Right atrium auricular region (tissue), 2 donors: ENCODE data around the gene PILRB. TPM values are rescaled to one million over a fixed set of nuclear protein-coding genes. Genes with fewer than 3 reads are reported as not detected.
"Not testable (repeated sequence)": the region's sequence is repeated elsewhere in the genome, so short reads cannot be mapped to it uniquely, and the experiment has no call there.

Experiments
- DNase-seq: peaks from one replicate; pipeline ENCODE4 v3.0.0-alpha.2; 2019; ENCODE audit warnings: low spot score
- H3K27ac ChIP-seq, 2 donors: fragments of 200-600 bp; sonication (generic); 1 replicate in 1 of 2; 2 replicates in 1 of 2; pipeline ENCODE4 v1.5.1; 2016 to 2019
- H3K27me3 ChIP-seq, 2 donors: fragments of 200-600 bp; sonication (generic); one replicate each; pipeline versions ENCODE4 v1.5.1 to v1.6.0; 2017 to 2019
- H3K36me3 ChIP-seq: fragments of 200-600 bp; sonication (generic); one replicate; pipeline ENCODE4 v1.5.1; 2016
- H3K4me1 ChIP-seq, 2 donors: fragments of 200-600 bp; sonication (generic); one replicate each; pipeline versions ENCODE4 v1.5.1 to v1.6.0; 2017 to 2019
- H3K4me3 ChIP-seq, 2 donors: fragments of 200-600 bp; sonication (generic); 1 replicate in 1 of 2; 2 replicates in 1 of 2; pipeline ENCODE4 v1.5.1; 2017 to 2019; ENCODE audit warnings: mild to moderate bottlenecking in 1 of 2, moderate library complexity in 1 of 2
- H3K9me3 ChIP-seq, 2 donors: fragments of 200-600 bp; sonication (generic); one replicate each; pipeline ENCODE4 v1.5.1; 2019
- CTCF ChIP-seq, 2 donors: fragments of 200-600 bp; sonication (generic); IDR thresholded peaks; one replicate each; pipeline ENCODE4 v1.5.1; 2019; ENCODE audit warnings: antibody characterized with exemption in 2 of 2
- total RNA-seq, 2 donors: library from RNA; depleted of rRNA; stranded (reverse); fragments of >200 nt; gene quantifications; one replicate each; pipeline ENCODE4 v1.1.0, GENCODE V29; 2016

The PILRB gene
- total RNA-seq, 2 donors from 2014 or later: 9.3 to 9.8 TPM

- no peak for DNase-seq
- Histone ChIP-seq H3K36me3 (peaks cover 93% of the 10 kb centered on the region), H3K4me1 (no peaks in the 10 kb centered on the region), H3K4me3 (no peak overlapping the region), H3K27ac (no peak overlapping the region), H3K27me3 (no peaks in the 10 kb centered on the region), H3K9me3 (no peaks in the 10 kb centered on the region)
- no peak for TF ChIP-seq CTCF (IDR thresholded peaks at IDR 0.05)
These were observed 6.3 kb upstream of the PILRB start for GRCh38 chr7:100351657-100352058.

- not testable (repeated sequence) for H3K4me1 ChIP-seq, H3K27ac ChIP-seq, H3K27me3 ChIP-seq, H3K4me3 ChIP-seq, DNase-seq, H3K9me3 ChIP-seq
- peaks cover 93% of the 10 kb centered on the region for H3K36me3 ChIP-seq
These were observed 5.6 kb upstream of the PILRB start for GRCh38 chr7:100352230-100352781.

GRCh38 chr7:100352984-100353684 is 4.8 kb upstream of the PILRB start:
- Histone ChIP-seq H3K9me3 (no peaks in the 10 kb centered on the region), H3K27me3 (no peaks in the 10 kb centered on the region), H3K27ac (no peak overlapping the region), H3K4me3 (no peak overlapping the region), H3K4me1 (no peaks in the 10 kb centered on the region), H3K36me3 (peaks cover 93% of the 10 kb centered on the region)
- DNase-seq: no peak
- TF ChIP-seq CTCF (IDR thresholded peaks at IDR 0.05): no peak

GRCh38 chr7:100353685-100354330 is 4.1 kb upstream of the PILRB start:
- no peak for DNase-seq
- Histone ChIP-seq H3K4me1 (no peaks in the 10 kb centered on the region), H3K4me3 (no peak overlapping the region), H3K36me3 (peaks cover 93% of the 10 kb centered on the region), H3K27me3 (no peaks in the 10 kb centered on the region), H3K27ac (no peak overlapping the region), H3K9me3 (no peaks in the 10 kb centered on the region)
- no peak for TF ChIP-seq CTCF (IDR thresholded peaks at IDR 0.05)

- H3K4me3 ChIP-seq: no peak overlapping the region
- no peak for TF ChIP-seq CTCF (IDR thresholded peaks at IDR 0.05)
- no peaks in the 10 kb centered on the region for H3K9me3 ChIP-seq
- no peaks in the 10 kb centered on the region for H3K27me3 ChIP-seq
- peaks cover 95% of the 10 kb centered on the region for H3K36me3 ChIP-seq
- DNase-seq: no peak
- H3K4me1 ChIP-seq: no peaks in the 10 kb centered on the region
- H3K27ac ChIP-seq: no peak overlapping the region
These were observed 1.4 kb upstream of the PILRB start for GRCh38 chr7:100356416-100357068.

GRCh38 chr7:100357131-100357561 is 771 bp upstream of the PILRB start:
- no peak for TF ChIP-seq CTCF (IDR thresholded peaks at IDR 0.05)
- H3K4me3 ChIP-seq: no peak overlapping the region
- H3K36me3 ChIP-seq: peaks cover 99% of the 10 kb centered on the region
- H3K4me1 ChIP-seq: no peaks in the 10 kb centered on the region
- no peak overlapping the region for H3K27ac ChIP-seq
- no peaks in the 10 kb centered on the region for H3K9me3 ChIP-seq
- DNase-seq: no peak
- no peaks in the 10 kb centered on the region for H3K27me3 ChIP-seq
